IPS-NIHi7 (cell line): ENCODE results near the gene DEAF1.
A peak's percentile ranks its signal among the peaks of the same experiment; 100 is the strongest.

Experiments
- DNase-seq: peaks from one replicate; pipeline ENCODE4 v3.0.0; 2012; ENCODE audit warnings: mixed read lengths; ENCODE audit errors: extremely low spot score

The DEAF1 gene

GRCh38 chr11:612201-612960 lies 82.6 kb downstream of the DEAF1 start:
- no peak for DNase-seq

GRCh38 chr11:611001-611996 lies 83.7 kb downstream of the DEAF1 start:
- DNase-seq = no peak

DNA sequence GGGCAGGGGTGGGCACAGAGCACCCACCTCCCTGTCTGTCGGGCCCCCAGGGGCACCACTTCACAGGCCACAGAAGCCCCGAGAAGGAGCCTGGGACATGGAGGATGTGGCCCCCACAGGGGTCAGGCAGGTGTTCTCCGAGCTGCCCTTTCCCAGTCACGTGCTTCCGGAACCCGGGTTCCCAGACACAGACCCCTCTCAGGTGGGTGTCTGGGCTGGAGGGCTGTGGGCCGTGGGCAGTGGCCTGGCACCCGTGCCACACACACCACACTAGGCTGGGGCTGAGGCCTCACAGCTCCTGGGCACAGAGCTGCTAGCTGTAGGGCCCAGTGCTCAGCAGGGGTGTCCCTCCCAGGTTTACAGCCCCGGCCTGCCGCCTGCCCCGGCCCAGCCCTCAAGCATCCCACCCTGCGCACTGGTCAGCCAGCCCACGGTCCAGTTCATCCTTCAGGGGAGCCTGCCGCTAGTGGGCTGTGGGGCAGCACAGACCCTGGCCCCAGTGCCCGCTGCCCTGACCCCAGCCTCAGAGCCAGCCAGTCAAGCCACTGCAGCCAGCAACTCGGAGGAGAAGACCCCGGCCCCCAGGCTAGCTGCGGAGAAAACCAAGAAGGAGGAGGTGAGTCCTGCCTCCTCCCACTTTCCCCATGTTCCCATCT lies 84.7 kb downstream of the DEAF1 start:
- DNase-seq = no peak

DNA sequence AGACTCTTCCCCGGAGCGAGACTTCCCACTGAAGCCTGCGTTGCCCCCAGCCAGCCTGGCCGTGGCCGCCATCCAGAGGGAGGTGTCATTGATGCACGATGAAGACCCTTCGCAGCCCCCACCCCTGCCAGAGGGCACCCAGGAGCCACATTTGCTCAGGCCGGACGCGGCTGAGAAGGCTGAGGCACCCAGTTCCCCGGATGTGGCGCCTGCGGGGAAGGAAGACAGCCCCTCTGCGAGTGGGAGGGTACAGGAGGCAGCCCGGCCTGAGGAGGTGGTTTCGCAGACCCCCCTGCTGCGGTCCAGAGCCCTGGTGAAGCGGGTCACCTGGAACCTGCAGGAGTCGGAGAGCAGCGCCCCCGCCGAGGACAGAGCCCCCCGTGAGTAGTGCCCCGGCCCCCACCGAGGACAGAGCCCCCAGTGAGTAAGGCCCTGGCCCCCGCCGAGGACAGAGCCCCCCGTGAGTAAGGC lies 85.6 kb downstream of the DEAF1 start:
- DNase-seq = no peak

DNA sequence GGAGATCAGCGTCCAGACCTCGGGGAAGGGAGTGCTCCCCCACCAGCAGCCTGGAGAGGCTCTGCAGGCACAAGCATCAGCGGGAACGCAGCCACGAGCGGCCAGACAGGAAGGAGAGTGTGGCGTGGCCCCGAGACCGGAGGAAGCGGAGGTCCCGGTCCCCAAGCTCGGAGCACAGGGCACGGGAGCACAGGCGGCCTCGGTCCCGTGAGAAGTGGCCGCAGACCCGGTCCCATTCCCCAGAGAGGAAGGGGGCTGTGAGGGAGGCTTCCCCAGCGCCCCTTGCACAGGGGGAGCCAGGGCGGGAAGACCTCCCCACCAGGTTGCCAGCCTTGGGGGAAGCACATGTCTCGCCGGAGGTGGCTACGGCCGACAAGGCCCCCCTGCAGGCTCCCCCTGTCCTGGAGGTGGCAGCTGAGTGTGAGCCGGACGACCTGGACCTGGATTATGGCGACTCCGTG lies 86.2 kb downstream of the DEAF1 start:
- DNase-seq = no peak

GRCh38 chr11:607971-608659 lies 86.9 kb downstream of the DEAF1 start:
- DNase-seq = no peak

DNA sequence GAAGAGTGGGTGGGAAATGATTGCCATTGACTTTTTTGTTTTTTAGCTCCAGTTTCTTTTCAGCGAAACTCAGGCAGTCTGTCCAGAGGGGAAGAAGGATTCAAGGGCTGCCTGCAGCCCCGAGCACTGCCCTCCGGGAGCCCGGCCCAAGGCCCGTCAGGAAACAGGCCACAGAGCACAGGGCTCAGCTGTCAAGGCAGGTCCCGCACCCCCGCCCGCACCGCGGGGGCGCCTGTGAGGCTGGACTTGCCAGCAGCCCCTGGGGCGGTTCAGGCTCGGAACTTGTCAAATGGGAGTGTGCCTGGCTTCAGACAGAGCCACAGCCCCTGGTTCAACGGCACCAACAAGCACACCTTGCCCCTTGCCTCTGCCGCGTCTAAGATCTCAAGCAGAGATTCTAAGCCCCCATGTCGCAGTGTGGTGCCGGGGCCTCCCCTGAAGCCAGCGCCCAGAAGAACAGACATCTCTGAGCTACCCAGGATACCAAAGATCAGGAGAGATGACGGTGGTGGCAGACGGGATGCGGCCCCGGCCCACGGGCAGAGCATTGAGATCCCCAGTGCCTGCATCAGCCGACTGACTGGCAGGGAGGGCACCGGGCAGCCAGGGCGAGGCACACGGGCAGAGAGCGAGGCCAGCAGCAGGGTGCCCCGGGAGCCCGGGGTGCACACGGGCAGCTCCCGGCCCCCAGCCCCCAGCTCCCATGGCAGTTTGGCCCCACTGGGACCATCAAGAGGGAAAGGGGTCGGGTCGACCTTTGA lies 87.8 kb downstream of the DEAF1 start:
- no peak for DNase-seq

DNA sequence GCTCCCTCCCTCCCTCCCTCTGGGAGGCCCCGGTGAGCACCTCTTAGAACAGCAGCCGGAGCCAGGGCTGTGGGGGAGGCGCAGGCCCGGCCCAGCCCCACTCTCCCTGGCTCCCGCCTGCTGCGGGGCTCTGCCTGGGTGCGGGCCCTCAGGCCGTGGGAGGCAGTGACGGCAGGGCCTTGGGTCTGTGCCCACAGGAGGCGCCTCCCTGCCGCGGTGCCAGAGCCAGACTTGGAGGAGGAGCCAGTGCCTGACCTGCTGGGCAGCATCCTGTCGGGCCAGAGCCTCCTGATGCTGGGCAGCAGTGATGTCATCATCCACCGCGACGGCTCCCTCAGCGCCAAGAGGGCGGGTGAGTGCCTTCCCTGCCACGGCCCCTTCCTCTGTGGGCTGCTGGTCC lies 88.8 kb downstream of the DEAF1 start:
- DNase-seq = no peak

GRCh38 chr11:605286-606129 lies 89.5 kb downstream of the DEAF1 start:
- no peak for DNase-seq

DNA sequence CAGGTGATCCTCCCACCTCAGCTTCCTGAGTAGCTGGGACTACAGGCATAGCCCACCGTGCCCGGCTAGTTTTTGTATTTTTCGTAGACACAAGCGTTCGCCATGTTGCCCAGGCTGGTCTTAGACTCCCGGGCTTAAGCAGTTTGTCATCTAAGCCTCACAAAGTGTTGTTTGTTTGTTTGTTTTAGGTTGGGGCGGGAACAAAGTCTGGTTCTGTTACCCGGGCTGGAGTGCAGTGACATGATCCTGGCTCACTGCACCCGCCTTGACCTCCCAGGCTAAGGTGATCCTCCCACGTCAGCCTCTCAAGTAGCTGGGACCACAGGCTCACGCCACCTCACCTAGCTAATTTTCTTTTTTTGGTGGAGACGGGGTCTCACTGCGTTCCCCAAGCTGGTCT lies 91.9 kb downstream of the DEAF1 start:
- DNase-seq = no peak

DNA sequence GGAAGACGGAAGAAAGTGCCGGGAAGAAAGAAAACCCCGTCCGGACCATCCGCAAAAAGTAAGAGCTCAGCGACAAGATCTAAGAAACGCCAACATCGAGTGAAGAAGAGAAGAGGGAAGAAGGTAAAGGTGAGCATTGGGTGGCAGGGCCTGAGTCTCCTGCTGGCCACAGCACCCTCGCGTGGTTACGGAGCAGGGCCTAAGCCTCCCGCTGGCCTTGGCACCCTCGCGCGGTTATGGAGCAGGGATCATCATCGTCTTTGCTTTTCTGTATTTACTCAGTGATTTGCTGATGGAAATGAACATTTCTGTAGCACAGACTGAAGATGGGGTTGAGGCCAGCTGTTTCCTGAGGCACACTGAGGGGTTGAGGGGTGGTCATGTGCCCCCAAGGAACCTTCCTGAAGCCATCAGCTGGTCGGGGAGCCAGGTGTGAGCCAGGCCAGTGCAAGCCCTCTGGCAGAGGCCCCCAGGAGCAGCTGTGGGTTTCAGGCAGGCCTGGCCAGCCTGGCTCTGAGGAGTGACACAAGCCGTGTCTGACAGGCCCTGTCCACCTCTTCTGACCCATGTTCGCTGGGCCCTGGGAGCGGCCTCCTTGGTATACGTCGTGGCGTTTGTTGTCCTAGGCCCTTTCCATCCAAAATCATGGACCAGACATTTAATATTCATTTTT lies 93.3 kb downstream of the DEAF1 start:
- DNase-seq = no peak

DNA sequence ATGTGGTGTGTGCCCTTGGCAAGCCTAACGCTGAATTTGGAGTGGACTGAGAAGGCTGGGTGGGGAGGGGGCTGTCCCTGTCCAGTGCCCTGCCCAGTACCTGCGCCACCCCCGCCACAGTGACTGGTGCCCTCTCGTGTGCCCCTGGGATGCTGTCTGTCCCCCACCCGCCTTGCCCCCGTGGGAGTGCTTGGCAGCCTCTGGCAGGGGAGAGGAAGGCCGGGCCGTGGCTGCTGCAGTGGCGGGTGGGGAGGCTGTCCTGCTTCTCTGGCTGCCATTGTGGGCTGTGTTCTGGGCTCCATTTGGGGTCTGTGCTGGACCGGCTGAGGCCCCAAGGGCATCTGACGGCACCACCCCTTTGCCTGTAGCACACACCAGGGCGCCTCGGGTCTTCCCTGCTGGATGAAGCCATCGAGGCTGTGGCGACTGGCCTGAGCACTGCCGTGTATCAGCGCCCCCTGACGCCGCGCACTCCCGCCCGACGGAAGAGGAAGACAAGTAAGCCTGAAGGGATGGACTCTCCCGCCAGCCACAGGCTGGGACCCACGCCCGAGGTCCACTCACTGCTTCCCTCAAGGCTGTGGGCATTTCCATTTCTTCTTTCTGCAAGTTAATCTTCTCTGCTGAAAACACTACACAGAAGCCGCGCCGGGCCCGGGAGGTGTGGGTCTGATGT lies 96.9 kb downstream of the DEAF1 start:
- DNase-seq = no peak

DNA sequence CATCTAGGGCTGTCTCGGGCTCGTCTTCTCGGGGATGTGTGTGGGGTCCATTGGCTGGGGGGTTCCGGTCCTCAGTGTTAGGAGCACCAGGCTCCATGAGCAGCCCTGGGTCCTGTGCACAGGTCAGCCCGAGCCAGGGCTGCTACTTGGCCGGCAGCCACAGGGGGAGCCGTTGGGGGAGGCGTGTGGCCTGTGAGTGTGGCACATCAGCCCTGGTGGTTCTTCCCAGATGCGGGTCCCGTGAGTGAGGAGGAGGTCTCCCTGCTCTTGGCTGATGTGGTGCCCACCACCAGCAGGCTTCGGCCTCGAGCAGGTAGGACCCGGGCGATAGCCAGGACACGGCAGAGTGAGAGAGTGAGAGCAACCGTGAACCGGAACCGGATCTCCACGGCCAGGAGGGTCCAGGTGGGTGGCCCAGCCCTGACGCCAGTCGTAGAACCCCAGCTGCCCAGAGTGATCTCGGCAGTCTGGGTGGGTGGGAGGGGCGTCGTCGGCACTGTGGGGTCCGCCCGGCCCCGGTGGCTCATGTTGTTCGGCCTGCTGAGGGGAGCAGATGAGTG lies 97.8 kb downstream of the DEAF1 start:
- DNase-seq = peak; percentile 74

- no peak for DNase-seq
Measured at GRCh38 chr11:596374-596773, 98.6 kb downstream of the DEAF1 start.

- no peak for DNase-seq
Measured at GRCh38 chr11:595400-595799, 99.6 kb downstream of the DEAF1 start.
